NOMO-1 treated with DMSO at 0.1 percent for 48 hours (cell line): ENCODE results near the gene CLSTN2.

ENCODE experiments used
- DNase-seq: peaks from one replicate; lab custom pipeline; 2025; ENCODE audit not compliant: unreplicated experiment; lab: John Stamatoyannopoulos, UW

CLSTN2 gene

DNA sequence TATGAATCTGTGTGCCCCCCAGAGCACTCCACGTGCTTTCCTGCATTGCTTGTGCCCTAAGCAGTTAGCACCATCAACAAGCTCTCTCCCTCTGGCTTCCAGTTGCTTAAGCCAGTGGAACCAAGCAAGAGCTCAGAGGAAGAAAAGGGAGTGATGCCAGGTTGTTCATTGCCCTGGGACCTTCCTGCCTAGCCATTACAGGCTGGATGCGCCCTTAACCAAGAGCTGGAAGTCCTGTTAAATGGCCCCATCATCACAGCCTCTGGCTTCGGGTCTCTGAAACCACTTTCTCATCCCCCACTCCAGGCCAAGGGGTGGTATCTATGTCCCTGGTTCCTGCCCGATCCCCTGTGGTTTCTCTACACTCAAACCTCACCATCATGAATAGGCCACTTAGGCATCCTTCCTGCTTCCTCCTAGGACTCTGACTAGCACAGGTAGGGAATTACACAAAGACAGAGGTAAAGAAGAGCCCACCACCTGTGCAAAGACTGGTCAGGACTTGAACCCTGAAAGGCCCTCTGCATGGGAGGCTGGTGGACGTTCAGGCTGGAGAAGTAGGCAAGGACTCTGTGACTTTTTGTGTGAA lies 433.3 kb downstream of the CLSTN2 start:
- no peak for DNase-seq

DNA sequence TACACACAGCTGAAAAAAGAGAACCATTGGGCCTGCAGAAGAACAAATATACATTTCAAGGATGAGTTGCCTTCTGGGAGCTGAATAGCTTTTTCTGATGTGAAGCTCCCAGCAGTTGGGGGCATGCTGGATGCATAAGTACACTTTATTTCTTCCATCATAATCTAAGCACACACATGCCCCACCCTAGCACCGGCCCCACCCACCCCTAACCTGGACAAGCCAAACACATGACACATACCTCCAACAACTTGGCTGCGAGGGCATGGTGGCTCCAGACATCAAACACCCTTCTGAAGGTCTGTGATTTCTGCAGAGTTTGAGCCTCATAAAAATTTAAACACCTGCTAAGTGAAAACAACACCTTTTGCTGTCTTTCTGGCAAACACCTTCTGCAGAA lies 435.7 kb downstream of the CLSTN2 start:
- no peak for DNase-seq

DNA sequence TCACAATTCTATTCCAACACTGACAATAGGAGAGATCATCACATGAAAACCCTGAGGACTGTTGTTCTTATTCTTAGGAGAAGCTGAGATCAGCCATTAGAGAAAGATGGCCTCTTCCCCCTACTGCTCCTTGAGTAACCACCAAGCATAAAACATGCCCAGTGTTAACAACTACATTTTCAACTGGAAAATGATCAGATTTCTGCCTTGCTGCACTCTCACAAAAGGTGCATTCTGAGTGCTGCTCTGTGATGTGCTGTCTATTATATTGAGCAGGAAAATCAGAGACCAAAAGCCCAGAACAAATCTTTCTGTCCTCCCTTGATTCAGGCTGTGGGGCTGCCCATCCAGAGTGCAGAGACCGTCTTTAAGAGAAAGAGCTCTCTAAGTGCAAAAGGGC lies 438.2 kb downstream of the CLSTN2 start:
- DNase-seq = no peak

DNA sequence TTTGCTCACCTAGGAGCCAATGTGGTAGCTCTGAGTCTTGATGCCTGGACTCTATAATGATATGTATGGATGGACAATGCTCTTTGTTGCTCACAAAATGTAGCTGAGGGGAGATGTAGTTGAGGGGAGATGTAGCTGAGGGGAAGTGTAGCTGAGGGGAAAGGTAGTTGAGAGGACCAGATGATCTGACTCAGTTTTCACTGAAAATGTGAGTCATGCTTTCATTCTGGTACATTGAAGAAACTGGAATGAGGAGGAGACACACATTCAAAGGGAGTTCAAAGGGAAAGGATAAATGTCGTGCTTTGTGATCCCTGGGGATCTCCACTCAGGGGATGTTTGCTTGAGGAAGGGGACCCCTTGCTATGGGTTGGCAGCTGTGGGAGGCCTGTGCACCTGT lies 440.0 kb downstream of the CLSTN2 start:
- DNase-seq = no peak

- no peak for DNase-seq
Observed at GRCh38 chr3:140376136-140376889, 441.3 kb downstream of the CLSTN2 start.

GRCh38 chr3:140377644-140378043 lies 442.7 kb downstream of the CLSTN2 start:
- no peak for DNase-seq

GRCh38 chr3:140378571-140379340 lies 443.8 kb downstream of the CLSTN2 start:
- no peak for DNase-seq

- no peak for DNase-seq
Observed at GRCh38 chr3:140384028-140384771, 449.2 kb downstream of the CLSTN2 start.

GRCh38 chr3:140384876-140385275 lies 449.9 kb downstream of the CLSTN2 start:
- no peak for DNase-seq

GRCh38 chr3:140386357-140387100 lies 451.5 kb downstream of the CLSTN2 start:
- no peak for DNase-seq

DNA sequence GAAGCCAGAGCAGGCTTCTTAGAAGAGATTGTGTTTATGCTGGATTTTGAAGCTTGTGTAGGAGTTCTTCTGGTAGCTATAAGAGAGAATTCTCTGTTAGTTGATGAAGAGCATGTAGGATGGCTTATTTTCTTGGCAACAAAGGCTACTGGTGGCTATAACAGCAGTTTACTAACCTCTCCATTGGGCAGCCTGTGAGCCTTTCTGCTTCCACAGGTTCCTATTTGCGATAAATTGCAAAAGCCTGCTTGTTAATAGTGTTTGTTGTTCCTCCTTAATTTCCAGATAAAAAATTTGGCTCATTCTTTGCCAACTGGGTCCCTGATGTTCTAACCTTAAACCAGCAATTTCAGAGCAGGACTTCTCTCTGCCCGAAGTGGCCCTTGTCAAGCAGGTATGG lies 452.3 kb downstream of the CLSTN2 start:
- no peak for DNase-seq

DNA sequence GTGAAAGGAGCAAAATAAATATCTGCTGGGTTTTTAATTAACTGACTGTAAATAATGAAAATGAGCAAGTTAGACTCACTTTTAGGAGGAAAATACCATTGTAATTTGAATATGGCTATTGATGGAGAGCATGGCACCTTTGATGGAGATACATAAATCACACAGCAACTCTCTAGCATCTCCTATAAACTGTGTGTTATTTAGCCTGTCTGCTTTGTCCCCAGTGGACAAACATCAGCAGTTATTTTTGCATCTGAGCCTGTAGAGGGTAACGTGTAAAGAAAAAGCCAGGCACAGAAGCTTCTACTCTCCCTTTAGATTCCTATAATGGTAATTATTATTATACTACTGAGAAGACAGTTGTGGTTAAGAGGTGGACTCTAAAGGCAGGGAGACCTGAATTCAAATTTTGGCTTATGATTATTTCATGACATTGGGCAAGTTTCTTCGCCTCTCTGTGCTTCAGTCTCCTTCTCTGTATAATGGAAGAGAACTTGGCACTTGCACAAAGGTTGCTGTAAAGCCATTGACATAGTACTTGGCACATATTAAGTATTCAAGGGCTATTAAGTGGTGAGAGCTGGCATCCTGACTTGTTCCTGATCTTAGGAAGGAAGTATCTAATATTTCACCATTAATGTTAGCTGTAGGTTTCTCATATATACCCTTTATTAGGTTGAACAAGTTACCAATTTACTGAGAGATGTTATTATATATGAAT lies 453.4 kb downstream of the CLSTN2 start:
- DNase-seq = no peak

- no peak for DNase-seq
Observed at GRCh38 chr3:140391061-140391460, 456.1 kb downstream of the CLSTN2 start.

DNA sequence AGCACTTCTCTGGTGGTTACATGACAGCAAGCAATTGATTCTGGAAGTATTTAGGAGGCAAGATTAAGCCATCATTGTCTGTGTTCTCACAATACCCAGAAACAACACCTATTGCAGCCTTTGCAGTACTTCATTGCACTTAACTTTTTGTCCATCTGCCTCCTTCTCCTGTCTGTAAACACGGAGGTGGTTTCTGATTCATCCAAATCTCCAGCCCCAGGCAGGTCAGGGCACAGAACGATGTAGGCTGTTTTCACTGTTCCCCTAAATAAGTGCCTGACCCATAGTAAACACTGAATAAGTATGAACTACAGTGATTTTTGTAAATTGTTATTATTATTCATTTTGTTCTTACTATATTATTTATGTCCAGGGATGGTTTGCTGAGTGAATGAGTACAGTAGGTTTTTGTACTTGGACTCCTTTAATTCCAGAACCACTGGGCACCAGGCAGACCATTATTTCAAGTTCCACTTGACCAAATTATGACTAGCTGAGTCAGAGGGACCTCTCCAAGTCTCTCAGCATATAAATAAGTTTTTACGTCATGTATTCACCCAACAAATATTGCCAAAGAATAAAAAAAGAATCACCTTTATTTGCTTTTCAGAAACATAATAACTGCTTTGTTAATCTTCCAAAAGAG lies 459.6 kb downstream of the CLSTN2 start:
- DNase-seq = no peak

- no peak for DNase-seq
Observed at GRCh38 chr3:140395134-140396075, 460.4 kb downstream of the CLSTN2 start.

DNA sequence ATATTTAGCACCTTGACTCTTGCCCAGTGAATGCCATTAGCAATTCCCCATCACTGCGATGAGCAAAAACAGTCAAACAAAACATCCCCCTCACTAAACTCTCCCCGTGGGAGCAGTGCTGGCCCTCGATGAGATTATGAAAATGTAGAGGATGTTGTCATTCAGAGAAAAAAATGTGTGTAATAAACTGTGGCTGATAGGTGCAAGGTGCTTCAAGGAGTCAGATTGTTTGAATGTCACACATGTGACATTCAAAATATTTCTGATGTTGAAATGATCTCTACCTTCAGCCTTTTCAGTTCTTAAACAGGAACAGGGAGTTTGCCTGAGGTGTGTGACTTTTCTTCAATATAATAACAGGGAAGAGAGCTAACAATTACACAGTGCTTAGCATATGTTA lies 461.1 kb downstream of the CLSTN2 start:
- no peak for DNase-seq

GRCh38 chr3:140397847-140398246 lies 462.9 kb downstream of the CLSTN2 start:
- no peak for DNase-seq

- DNase-seq = no peak
Observed at GRCh38 chr3:140398387-140398786, 463.4 kb downstream of the CLSTN2 start.
